ENCODE measurements around the gene CRTC3. TPM values are rescaled to one million over a fixed set of nuclear protein-coding genes. Genes with fewer than 3 reads are reported as not detected.

CRTC3 gene
- total and polyA plus RNA-seq, 2 donors (not counting 3 experiments of a cell fraction or from before 2014, with no cell fraction given), result 16.2 to 26.4 TPM

- FAIRE-seq, result no peak
Measured at GRCh38 chr15:90497912-90498311, 31.8 kb upstream of the CRTC3 start.

More at GRCh38 chr15:90497912-90498311, 31.8 kb upstream of the CRTC3 start:
- Histone ChIP-seq H3K79me2 (ENCODE audit: control insufficient read depth, insufficient read depth, low read length) (no peaks in the 10 kb centered on the region), H3K27me3 (ENCODE audit: control insufficient read depth in 2 of 2, insufficient read depth in 2 of 2, low read length in 2 of 2) (no peaks in the 10 kb centered on the region), H3K27ac (ENCODE audit: insufficient read depth, low read depth, low read length) (no peak overlapping the region), H2AFZ (ENCODE audit: low read depth, low read length) (no peak overlapping the region), H3K36me3 (ENCODE audit: control insufficient read depth in 2 of 2, extremely low read depth in 1 of 2, insufficient read depth in 2 of 2, low read length in 2 of 2) (peaks cover 31 to 48% of the 10 kb centered on the region in 2 experiments), H3K9me1 (replicated peaks; ENCODE audit: control insufficient read depth, extremely low read depth, insufficient read depth, low read length) (no peaks in the 10 kb centered on the region), H3K4me1 (ENCODE audit: control insufficient read depth, extremely low read depth, insufficient read depth, low read length) (no peaks in the 10 kb centered on the region), H3K9ac (replicated peaks; ENCODE audit: extremely low read depth, insufficient read depth, low read length) (no peak overlapping the region), H3K9me3 (replicated peaks; ENCODE audit: control insufficient read depth, insufficient read depth, low read length) (no peaks in the 10 kb centered on the region), H4K20me1 (replicated peaks; ENCODE audit: control insufficient read depth, extremely low read depth, insufficient read depth, low read length) (no peaks in the 10 kb centered on the region), H3K4me3 (replicated peaks in 1 of 3; ENCODE audit: insufficient read depth in 1 of 3, low read depth in 1 of 3, low read length in 3 of 3) (no peak overlapping the region), H3K4me2 (ENCODE audit: insufficient read depth, low read length) (no peak overlapping the region)
- CTCF ChIA-PET, result interaction anchor here (1.1 kb wide), 1 partner anchor 387 kb away, joined by 3 read pairs; no protein-coding TSS in a partner anchor
- POLR2A ChIA-PET, result no interaction called here
- no TSS peak for BruUV-seq (replicated peaks)
- dilution Hi-C loops (cut with MboI; ENCODE audit: extremely low pct_ligation_motif_present, low sequenced_read_pairs), result no loop called here
- intact Hi-C loops (cut with micrococcal nuclease), result loop anchor here (5.0 kb wide), 1 partner anchor 389 kb away; no protein-coding TSS in a partner anchor
- TF ChIP-seq POLR2A (IDR thresholded peaks at IDR 0.05; ENCODE audit: low read depth, low read length), result no peak
- TF ChIP-seq EZH2 (IDR thresholded peaks at IDR 0.05; ENCODE audit: borderline replicate concordance, low read depth, low read length, severe bottlenecking), result no peak
- no peak for TF ChIP-seq MAX (IDR thresholded peaks at IDR 0.05; ENCODE audit: insufficient read depth, insufficient read length)
- TF ChIP-seq MYC (IDR thresholded peaks at IDR 0.05; ENCODE audit: low read depth, low read length), result no peak
- TF ChIP-seq, protein P1, sequence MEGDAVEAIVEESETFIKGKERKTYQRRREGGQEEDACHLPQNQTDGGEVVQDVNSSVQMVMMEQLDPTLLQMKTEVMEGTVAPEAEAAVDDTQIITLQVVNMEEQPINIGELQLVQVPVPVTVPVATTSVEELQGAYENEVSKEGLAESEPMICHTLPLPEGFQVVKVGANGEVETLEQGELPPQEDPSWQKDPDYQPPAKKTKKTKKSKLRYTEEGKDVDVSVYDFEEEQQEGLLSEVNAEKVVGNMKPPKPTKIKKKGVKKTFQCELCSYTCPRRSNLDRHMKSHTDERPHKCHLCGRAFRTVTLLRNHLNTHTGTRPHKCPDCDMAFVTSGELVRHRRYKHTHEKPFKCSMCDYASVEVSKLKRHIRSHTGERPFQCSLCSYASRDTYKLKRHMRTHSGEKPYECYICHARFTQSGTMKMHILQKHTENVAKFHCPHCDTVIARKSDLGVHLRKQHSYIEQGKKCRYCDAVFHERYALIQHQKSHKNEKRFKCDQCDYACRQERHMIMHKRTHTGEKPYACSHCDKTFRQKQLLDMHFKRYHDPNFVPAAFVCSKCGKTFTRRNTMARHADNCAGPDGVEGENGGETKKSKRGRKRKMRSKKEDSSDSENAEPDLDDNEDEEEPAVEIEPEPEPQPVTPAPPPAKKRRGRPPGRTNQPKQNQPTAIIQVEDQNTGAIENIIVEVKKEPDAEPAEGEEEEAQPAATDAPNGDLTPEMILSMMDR (IDR thresholded peaks at IDR 0.05; ENCODE audit: extremely low read depth in 1 of 2, insufficient read depth in 1 of 2, low read depth in 1 of 2, low read length in 2 of 2), result no peak
- no peak for TF ChIP-seq JUN (IDR thresholded peaks at IDR 0.05; ENCODE audit: borderline replicate concordance, insufficient read depth, insufficient read length, low read depth)
- TF ChIP-seq FOS (IDR thresholded peaks at IDR 0.05; ENCODE audit: borderline replicate concordance, insufficient read depth, low read length), result no peak
- no peak for TF ChIP-seq GATA2 (IDR thresholded peaks at IDR 0.05; ENCODE audit: insufficient read depth, insufficient read length, low read depth, low read length)
- no peak for TF ChIP-seq POLR2AphosphoS5 (IDR thresholded peaks at IDR 0.05; ENCODE audit: insufficient read depth, low read depth, low read length)
- DNase-seq (ENCODE audit: low read depth, low spot score), result no peak
